K562 (cell line): ENCODE results near the gene CBX2.

Source experiments
- CTCF ChIP-seq, 3 experiments: IDR thresholded peaks in 2 of 3; conservative IDR thresholded peaks in 1 of 3; 2 replicates each; pipeline ENCODE4 v1.5.1; 2011 to 2012; ENCODE audit warnings: low read length in 3 of 3, mild to moderate bottlenecking in 3 of 3, control low read depth in 2 of 3, improper control_type of control experiment in 1 of 3, inconsistent platforms in 1 of 3, low read depth in 1 of 3, mixed read lengths in 1 of 3, moderate library complexity in 1 of 3; ENCODE audit not compliant: insufficient read depth in 2 of 3
- ELF1 ChIP-seq: fragments of 200-800 bp; sonication (Bioruptor generic); IDR thresholded peaks from 2 replicates; pipeline ENCODE4 v1.6.1; 2016; ENCODE audit warnings: missing genetic modification characterization, missing compliant biosample characterization
- JUNB ChIP-seq: fragments of 450-650 bp; formaldehyde crosslinking; conservative IDR thresholded peaks from 2 replicates; pipeline ENCODE4 v1.4.0; 2020; ENCODE audit warnings: mild to moderate bottlenecking
- KAT7 ChIP-seq: sonication (generic); formaldehyde crosslinking; IDR thresholded peaks from 2 replicates; pipeline ENCODE4 v1.8.0; 2022; ENCODE audit warnings: missing genetic modification reagents, mild to moderate bottlenecking, borderline replicate concordance
- MED1 ChIP-seq: sonication (generic); formaldehyde crosslinking; IDR thresholded peaks from 2 replicates; pipeline ENCODE4 v1.8.1; 2023; ENCODE audit warnings: missing genetic modification reagents, borderline replicate concordance
- NCOA2 ChIP-seq, 2 experiments: fragments of 450-650 bp; IDR thresholded peaks; 2 replicates each; pipeline ENCODE4 v1.6.1; 2018; ENCODE audit warnings: mild to moderate bottlenecking in 2 of 2, moderate library complexity in 1 of 2; ENCODE audit not compliant: partially characterized antibody in 2 of 2
- NR1H2 ChIP-seq: sonication (generic); formaldehyde crosslinking; IDR thresholded peaks from 2 replicates; pipeline ENCODE4 v1.4.0; 2020; ENCODE audit warnings: mild to moderate bottlenecking, missing genetic modification reagents
- RAD21 ChIP-seq, 2 experiments: fragments of 250-450 bp in 1 of 2; fragments of 450-650 bp in 1 of 2; sonication (Bioruptor Pico) in 1 of 2; formaldehyde crosslinking in 1 of 2; IDR thresholded peaks in 1 of 2; conservative IDR thresholded peaks in 1 of 2; 2 replicates each; pipeline versions ENCODE4 v1.4.0 to v1.8.0; 2020 to 2022; ENCODE audit warnings: mild to moderate bottlenecking in 2 of 2, moderate library complexity in 1 of 2
- SPI1 ChIP-seq: IDR thresholded peaks from 2 replicates; pipeline ENCODE4 v1.6.1; 2011; ENCODE audit warnings: low read depth, low read length, control low read depth, borderline replicate concordance
- TAF1 ChIP-seq: IDR thresholded peaks from 2 replicates; pipeline ENCODE4 v1.6.1; 2011; ENCODE audit warnings: mild to moderate bottlenecking, low read length, moderate library complexity; ENCODE audit not compliant: insufficient read depth, control insufficient read depth, severe bottlenecking; ENCODE audit errors: extremely low read depth
- ZNF584 ChIP-seq: fragments of 200-800 bp; sonication (Bioruptor generic); IDR thresholded peaks from 2 replicates; pipeline ENCODE4 v1.6.1; 2016; ENCODE audit warnings: low read depth, mild to moderate bottlenecking, missing genetic modification characterization, missing compliant biosample characterization
- ZSCAN29 ChIP-seq: fragments of 450-650 bp; IDR thresholded peaks from 2 replicates; pipeline ENCODE4 v1.6.1; 2017
- TF ChIP-seq, protein P1 (sequence below), 2 experiments: fragments of 200-800 bp in 1 of 2; sonication (Bioruptor generic) in 1 of 2; sonication (generic) in 1 of 2; formaldehyde crosslinking in 1 of 2; IDR thresholded peaks in 1 of 2; conservative IDR thresholded peaks in 1 of 2; 2 replicates each; pipeline versions ENCODE4 v1.5.0 to v1.6.1; 2016 to 2020; ENCODE audit warnings: missing compliant biosample characterization in 1 of 2, missing genetic modification characterization in 1 of 2, missing genetic modification reagents in 1 of 2

DNA sequence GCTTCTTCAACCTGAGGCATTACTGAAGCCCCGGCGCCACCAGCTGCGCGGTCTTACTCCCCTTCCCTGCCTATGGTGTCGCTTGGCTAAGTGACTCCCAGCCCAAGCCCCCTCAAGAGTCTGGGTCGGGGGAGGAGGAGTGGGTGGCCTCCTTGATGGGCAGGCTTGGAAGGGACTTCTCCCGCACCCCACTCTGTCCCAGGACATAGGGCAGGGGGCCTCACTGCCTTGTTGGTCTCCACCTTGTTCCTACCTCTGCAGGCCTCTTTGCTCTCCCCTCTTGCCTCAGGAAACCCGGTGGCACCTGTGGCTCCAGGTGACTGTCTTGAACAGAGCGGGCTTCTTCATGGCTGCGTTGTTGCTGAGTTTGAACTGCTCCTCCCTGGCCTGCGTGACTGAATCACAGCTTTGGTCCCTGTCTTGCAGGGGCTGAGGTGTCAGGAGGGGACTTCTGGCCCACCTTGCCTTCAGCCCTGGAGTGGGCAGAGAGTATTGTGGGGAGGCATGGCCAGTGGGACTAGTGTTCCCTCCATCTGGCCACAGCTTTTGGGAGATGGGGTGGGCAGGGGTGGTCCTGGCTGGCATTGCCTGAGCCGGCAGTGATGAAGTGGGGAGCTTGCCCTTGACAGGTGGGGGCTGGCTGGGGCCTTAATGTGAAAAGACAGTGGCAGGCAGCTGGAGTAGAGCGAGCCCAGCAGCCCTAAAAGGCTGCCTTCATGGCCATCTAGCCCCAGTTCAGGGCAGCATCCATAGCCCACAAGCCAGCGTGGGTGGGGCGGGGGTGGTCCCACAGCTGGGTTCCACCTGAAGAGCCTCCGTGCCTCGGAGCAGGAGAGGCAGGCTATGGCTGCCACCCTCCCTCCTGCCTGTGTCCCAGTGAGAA is 7.3 kb downstream of the CBX2 start:
- TF ChIP-seq ZNF584 (CRISPR knock-in tag) (no peak), NR1H2 (CRISPR knock-in tag) (no peak), TAF1 (no peak), JUNB (CRISPR knock-in tag) (no peak), KAT7 (CRISPR knock-in tag) (no peak), ELF1 (tag) (no peak), RAD21 (CRISPR knock-in tag; conservative IDR thresholded peaks at IDR 0.05 in 1 of 2, IDR thresholded peaks at IDR 0.05 in 1 of 2) (no peak), NCOA2 (IDR thresholded peaks at IDR 0.05; ENCODE audit: partially characterized antibody in 2 of 2) (no peak), CTCF (IDR thresholded peaks at IDR 0.05 in 2 of 3, conservative IDR thresholded peaks at IDR 0.05 in 1 of 3; ENCODE audit: insufficient read depth in 2 of 3, low read depth in 1 of 3, low read length in 3 of 3) (no peak), ZSCAN29 (no peak), SPI1 (no peak), MED1 (no peak)
- TF ChIP-seq, protein P1, sequence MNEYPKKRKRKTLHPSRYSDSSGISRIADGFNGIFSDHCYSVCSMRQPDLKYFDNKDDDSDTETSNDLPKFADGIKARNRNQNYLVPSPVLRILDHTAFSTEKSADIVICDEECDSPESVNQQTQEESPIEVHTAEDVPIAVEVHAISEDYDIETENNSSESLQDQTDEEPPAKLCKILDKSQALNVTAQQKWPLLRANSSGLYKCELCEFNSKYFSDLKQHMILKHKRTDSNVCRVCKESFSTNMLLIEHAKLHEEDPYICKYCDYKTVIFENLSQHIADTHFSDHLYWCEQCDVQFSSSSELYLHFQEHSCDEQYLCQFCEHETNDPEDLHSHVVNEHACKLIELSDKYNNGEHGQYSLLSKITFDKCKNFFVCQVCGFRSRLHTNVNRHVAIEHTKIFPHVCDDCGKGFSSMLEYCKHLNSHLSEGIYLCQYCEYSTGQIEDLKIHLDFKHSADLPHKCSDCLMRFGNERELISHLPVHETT (CRISPR knock-in tag; conservative IDR thresholded peaks at IDR 0.05 in 1 of 2, IDR thresholded peaks at IDR 0.05 in 1 of 2): no peak
